ENCODE measurements around the gene ELP4.

Gene ELP4

DNA sequence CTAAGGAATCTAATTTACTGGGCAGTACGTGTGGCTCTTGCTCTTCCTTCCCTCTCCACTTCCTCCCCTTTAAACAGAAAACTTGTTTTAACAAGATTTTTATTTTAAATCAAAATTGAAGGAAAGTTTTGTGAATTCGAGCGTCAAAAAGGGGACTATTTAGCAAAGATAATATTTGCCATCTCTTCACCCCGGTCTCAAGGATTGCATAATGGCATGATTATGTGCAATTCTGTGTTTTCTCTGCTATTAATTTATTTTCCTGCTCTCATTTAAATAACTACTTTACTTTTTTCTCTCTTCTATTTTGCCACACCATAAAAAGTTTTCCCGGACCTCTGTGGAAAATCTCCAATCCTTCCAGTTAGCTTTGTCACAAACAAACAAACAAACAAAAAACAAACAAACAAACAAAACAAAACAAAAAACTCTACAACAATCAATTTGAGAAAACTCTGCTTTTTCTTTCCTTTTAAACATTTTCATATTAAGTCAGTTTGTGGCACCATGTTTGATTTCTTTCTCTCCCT, 311.7 kb downstream of the ELP4 start:
- no peak overlapping the region for H3K27ac ChIP-seq
- ChIA-PET POLR2A (ENCODE audit: low non-redundant PET) (no interaction called here), CTCF (interaction anchor here (0.6 kb wide), 1 partner anchor 412 kb away, joined by 3 read pairs; no protein-coding TSS in a partner anchor)
- TF ChIP-seq, protein P1, sequence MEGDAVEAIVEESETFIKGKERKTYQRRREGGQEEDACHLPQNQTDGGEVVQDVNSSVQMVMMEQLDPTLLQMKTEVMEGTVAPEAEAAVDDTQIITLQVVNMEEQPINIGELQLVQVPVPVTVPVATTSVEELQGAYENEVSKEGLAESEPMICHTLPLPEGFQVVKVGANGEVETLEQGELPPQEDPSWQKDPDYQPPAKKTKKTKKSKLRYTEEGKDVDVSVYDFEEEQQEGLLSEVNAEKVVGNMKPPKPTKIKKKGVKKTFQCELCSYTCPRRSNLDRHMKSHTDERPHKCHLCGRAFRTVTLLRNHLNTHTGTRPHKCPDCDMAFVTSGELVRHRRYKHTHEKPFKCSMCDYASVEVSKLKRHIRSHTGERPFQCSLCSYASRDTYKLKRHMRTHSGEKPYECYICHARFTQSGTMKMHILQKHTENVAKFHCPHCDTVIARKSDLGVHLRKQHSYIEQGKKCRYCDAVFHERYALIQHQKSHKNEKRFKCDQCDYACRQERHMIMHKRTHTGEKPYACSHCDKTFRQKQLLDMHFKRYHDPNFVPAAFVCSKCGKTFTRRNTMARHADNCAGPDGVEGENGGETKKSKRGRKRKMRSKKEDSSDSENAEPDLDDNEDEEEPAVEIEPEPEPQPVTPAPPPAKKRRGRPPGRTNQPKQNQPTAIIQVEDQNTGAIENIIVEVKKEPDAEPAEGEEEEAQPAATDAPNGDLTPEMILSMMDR (conservative IDR thresholded peaks at IDR 0.05; ENCODE audit: low read depth), result no peak
- DNase-seq (ENCODE audit: low spot score), result no peak

DNA sequence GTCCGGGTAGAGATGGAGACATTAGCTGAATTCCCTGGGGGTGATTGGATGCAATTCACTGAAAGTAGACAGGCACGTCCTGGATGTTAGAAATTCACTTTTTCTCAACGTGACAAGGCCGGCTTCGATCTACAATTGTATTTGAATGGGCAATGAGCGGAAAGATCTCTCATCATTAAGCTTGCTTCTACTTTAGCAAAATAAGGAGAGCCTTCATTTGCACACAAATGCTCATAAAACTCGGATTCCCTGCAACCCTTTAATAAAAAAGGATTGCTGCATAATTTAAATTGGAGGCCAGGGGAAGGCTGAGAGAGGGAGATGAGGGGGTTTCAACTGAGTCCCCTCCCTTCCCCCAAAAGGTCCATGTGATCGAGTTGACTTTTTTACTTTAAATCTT, 312.2 kb downstream of the ELP4 start:
- TF ChIP-seq, protein P1 (conservative IDR thresholded peaks at IDR 0.05; ENCODE audit: low read depth), result no peak
- POLR2A ChIA-PET (ENCODE audit: low non-redundant PET), result no interaction called here
- H3K27ac ChIP-seq, result no peak overlapping the region
- DNase-seq (ENCODE audit: low spot score), result no peak
- CTCF ChIA-PET, result interaction anchor here (0.6 kb wide), 1 partner anchor 411 kb away, joined by 3 read pairs; no protein-coding TSS in a partner anchor

DNA sequence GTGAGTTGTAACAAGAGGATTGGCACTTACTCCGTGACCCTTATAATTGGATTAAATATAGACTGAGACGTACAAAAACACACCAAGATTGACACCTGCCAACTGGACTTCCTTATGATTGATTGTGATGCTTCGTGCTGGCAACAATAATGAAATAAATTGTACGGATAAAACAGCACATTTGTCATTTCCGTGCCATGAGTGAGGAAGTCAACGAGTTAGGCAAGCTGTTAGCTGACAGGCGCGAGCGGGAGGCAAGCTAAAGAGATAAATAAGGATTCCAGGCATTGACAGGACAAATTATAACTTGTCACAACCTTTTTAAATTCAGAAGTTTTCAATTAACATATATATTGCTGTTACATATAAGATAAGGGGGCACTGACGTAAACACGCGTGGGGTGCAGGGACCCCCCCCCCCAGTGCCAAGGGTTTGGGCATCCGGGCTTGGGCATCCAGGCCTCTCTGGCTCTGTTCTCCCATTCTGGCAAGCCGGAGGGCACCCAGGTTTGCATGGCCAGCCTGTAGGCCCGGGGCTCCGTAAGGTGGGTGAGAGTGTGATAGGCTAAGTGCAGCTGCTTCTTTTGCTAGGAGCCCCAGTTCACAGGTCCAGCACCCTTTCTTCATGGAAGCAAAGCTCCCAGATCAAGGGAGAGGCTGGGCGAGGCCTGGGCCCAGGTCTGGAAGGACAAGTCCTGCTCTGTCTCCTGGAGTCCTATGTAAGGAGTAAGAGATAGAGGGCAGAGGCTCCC, 312.8 kb downstream of the ELP4 start:
- TF ChIP-seq, protein P1 (conservative IDR thresholded peaks at IDR 0.05; ENCODE audit: low read depth), result no peak
- no peak overlapping the region for H3K27ac ChIP-seq
- no peak for DNase-seq (ENCODE audit: low spot score)
- ChIA-PET POLR2A (ENCODE audit: low non-redundant PET) (no interaction called here), CTCF (no interaction called here)

DNA sequence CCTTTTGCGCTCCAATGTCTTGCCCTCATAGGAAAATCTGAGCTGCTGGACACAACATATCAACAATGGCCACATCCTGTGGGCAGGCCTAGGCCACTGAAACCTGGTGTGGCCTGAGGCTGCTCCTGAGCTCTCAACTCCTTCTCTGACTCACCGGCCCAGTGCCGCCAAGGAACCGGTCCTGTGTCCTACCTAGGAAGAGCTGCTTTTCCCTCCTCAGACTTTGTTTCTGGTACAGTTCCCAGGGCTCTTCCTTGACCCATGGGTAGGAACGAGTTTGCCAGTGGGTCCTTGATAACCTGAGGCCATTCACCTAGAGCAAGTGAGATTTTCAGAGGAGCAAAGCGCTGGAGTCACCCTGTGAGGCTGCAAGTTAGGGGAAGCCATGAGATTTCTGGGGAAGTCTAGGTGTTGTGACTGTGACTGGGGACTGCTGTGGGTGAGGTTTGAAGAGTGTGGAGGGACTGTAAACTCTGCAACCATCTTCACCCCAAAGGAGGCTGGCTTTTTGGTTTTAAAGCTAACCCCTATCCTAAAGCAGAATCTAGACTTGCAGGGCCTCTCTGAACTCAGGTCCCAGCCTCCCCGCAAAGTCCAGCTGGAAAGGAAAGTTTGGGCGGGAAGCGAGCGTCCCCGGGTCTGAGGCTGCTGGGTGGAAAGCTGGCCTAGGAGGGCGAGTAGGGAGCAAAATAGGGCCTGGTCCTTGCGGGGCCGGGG, 313.5 kb downstream of the ELP4 start:
- TF ChIP-seq, protein P1 (conservative IDR thresholded peaks at IDR 0.05; ENCODE audit: low read depth), result no peak
- no peak overlapping the region for H3K27ac ChIP-seq
- POLR2A ChIA-PET (ENCODE audit: low non-redundant PET), result no interaction called here
- CTCF ChIA-PET, result no interaction called here
- no peak for DNase-seq (ENCODE audit: low spot score)

DNA sequence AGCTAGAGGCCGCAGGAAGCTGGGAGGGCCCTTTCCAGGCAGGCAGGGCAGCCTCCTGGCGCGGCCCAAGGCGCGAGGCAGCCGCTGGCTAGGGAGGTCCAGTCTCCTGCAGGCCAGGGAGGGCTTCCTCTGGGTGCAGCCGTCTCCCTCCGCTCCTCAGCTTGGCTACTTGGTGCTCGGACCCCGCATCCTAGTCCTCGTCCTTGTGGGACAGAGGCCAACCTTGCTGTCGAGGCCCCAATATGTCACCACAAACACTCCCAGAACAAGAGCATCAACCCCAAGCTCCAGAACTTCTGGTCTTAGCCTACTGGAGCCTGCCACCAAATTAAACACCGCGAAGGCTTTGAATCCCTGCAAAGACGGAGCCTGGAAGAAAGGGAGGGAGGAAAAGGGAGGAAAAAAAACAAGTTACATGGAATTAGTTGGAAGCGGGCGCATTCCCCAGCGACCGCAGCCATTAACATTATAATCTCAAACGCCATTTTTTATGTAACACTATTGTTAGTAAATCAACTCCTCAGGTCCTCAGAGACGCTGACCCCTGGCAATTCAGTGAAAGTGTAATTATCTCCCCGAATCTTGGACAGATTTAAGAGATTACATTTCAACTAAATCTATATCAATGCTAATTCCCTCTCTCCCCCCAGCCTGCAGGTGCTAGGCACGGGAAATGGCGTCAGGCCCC, 314.2 kb downstream of the ELP4 start:
- H3K27ac ChIP-seq, result no peak overlapping the region
- DNase-seq (ENCODE audit: low spot score), result no peak
- TF ChIP-seq, protein P1 (conservative IDR thresholded peaks at IDR 0.05; ENCODE audit: low read depth), result no peak
- CTCF ChIA-PET, result no interaction called here
- POLR2A ChIA-PET (ENCODE audit: low non-redundant PET), result no interaction called here

DNA sequence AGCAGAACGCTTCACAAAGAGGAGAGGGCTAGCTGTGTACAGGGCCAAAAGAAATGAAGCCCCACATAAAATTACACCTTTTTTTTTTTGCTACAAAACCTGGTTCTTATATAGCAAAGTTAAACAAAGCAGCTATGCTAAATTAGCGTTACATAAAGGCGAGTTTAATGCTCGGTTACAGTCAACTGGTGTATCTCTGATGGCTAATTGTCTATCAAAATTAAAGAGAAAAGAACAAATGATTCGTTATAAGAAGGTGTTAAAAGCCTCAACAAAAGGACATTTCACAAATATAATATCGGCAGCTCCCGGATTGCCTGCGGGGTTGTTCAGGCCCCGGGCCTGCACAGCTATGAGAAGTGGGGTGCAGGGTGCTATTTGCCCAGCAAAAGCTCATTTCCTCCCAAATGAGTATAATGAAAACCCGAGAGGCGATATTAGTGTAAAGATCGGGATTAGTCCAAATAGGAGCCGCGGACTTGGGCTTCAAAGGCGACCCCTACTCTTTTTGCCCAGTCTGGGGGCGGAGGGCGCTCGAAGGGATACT, 314.8 kb downstream of the ELP4 start:
- CTCF ChIA-PET, result interaction anchor here (0.6 kb wide), 1 partner anchor 120 kb away, joined by 3 read pairs; no protein-coding TSS in a partner anchor
- POLR2A ChIA-PET (ENCODE audit: low non-redundant PET), result no interaction called here
- DNase-seq (ENCODE audit: low spot score), result no peak
- H3K27ac ChIP-seq, result no peak overlapping the region
- TF ChIP-seq, protein P1 (conservative IDR thresholded peaks at IDR 0.05; ENCODE audit: low read depth), result no peak
